K562 (cell line): ENCODE data around the gene SYT8. TPM values are rescaled to one million over a fixed set of nuclear protein-coding genes. Genes with fewer than 3 reads are reported as not detected.

ENCODE experiments used
- ATAC-seq: fragments of 200-7000 bp; cut with Tn5 transposase; 3 replicates; pipeline ENCODE4 v1.9.1; 2020; ENCODE audit warnings: moderate library complexity
- BruUV-seq: library from RNA; stranded (reverse); fragments of 400-500 nt; replicated peaks from 2 replicates; lab custom pipeline; 2021; lab: Mats Ljungman, UMichigan
- CTCF ChIA-PET: fragments of 300-600 bp; formaldehyde crosslinking; extraction: SDS; loops from one replicate; lab custom pipeline; 2021; ENCODE audit warnings: low intra/inter-chr PET ratio; lab: Yijun Ruan, JAX
- POLR2A ChIA-PET: fragments of 300-600, 350-650 bp; sonication (Branson Sonifier 250); formaldehyde crosslinking; extraction: SDS; loops from one replicate; lab custom pipeline; 2021; ENCODE audit warnings: antibody characterized with exemption, inconsistent platforms; lab: Yijun Ruan, JAX
- DNase-seq, 4 experiments: peaks; one replicate each; pipeline versions ENCODE4 v3.0.0 to v3.0.0-alpha.2; 2011 to 2018; ENCODE audit warnings: low spot score in 3 of 4, mixed read lengths in 3 of 4; ENCODE audit errors: extremely low read depth in 1 of 4
- FAIRE-seq: peaks from 2 replicates; lab custom pipeline; 2011; peaks lifted over from hg19 to GRCh38; lab: Jason Lieb, UNC
- H2AFZ ChIP-seq: 2 replicates; pipeline ENCODE4 v1.6.0; 2011; ENCODE audit warnings: low read depth, low read length, control low read depth, inconsistent platforms
- H3K27ac ChIP-seq: fragments of 200-600 bp; 3 replicates; pipeline ENCODE4 v1.8.0; 2011; ENCODE audit warnings: low read depth, mild to moderate bottlenecking, control low read depth, inconsistent platforms, low read length, moderate library complexity, mixed read lengths; ENCODE audit errors: extremely low read depth
- H3K27me3 ChIP-seq, 2 experiments: fragments of 300-600 bp in 1 of 2; 2 replicates in 1 of 2; 3 replicates in 1 of 2; pipeline versions ENCODE4 v1.6.0 to v1.8.0; 2011; ENCODE audit warnings: inconsistent platforms in 2 of 2, low read length in 2 of 2, mild to moderate bottlenecking in 1 of 2, mixed read lengths in 1 of 2, moderate library complexity in 1 of 2; ENCODE audit not compliant: control insufficient read depth in 2 of 2, insufficient read depth in 2 of 2
- H3K36me3 ChIP-seq: fragments of 300-600 bp; 3 replicates; pipeline ENCODE4 v1.8.0; 2011; ENCODE audit warnings: mild to moderate bottlenecking, low read length, inconsistent platforms; ENCODE audit not compliant: control insufficient read depth, insufficient read depth
- H3K4me1 ChIP-seq, 2 experiments: fragments of 200-600 bp in 1 of 2; replicated peaks in 1 of 2; 2 replicates in 1 of 2; 3 replicates in 1 of 2; pipeline versions ENCODE4 v1.5.1 to v1.8.0; 2011; ENCODE audit warnings: inconsistent platforms in 2 of 2, low read length in 2 of 2, mild to moderate bottlenecking in 1 of 2, mixed read lengths in 1 of 2, moderate library complexity in 1 of 2; ENCODE audit not compliant: control insufficient read depth in 2 of 2, insufficient read depth in 2 of 2
- H3K4me2 ChIP-seq: 2 replicates; pipeline ENCODE4 v1.6.1; 2011; ENCODE audit warnings: low read length, control low read depth, inconsistent platforms, mixed read lengths; ENCODE audit not compliant: insufficient read depth
- H3K4me3 ChIP-seq: fragments of 200-600 bp; sonication (generic), shearing (Covaris generic); 2 replicates; pipeline ENCODE4 v1.5.1; 2016; ENCODE audit warnings: control low read depth, inconsistent platforms
- H3K79me2 ChIP-seq: fragments of 200-600 bp; 3 replicates; pipeline ENCODE4 v1.8.0; 2011; ENCODE audit warnings: low read length, inconsistent platforms; ENCODE audit not compliant: control insufficient read depth, insufficient read depth
- H3K9ac ChIP-seq, 2 experiments: 2 replicates each; pipeline versions ENCODE4 v1.6.0 to v1.6.1; 2011; ENCODE audit warnings: low read depth in 2 of 2, low read length in 2 of 2, control low read depth in 1 of 2, inconsistent platforms in 1 of 2, mild to moderate bottlenecking in 1 of 2, mixed read lengths in 1 of 2; ENCODE audit not compliant: insufficient read depth in 1 of 2
- H3K9me1 ChIP-seq: one replicate; pipeline ENCODE4 v1.6.0; 2011; ENCODE audit warnings: inconsistent platforms, mild to moderate bottlenecking, low read length, moderate library complexity; ENCODE audit not compliant: control insufficient read depth, insufficient read depth
- H3K9me3 ChIP-seq: replicated peaks from 2 replicates; pipeline ENCODE4 v1.5.1; 2011; ENCODE audit warnings: low read depth, low read length, inconsistent platforms; ENCODE audit not compliant: control insufficient read depth, insufficient read depth
- H4K20me1 ChIP-seq: replicated peaks from 2 replicates; pipeline ENCODE4 v1.6.1; 2011; ENCODE audit warnings: low read length, inconsistent platforms, mixed read lengths; ENCODE audit not compliant: control insufficient read depth, insufficient read depth
- CXXC5 ChIP-seq: fragments of 250-450 bp; sonication (Bioruptor Pico); IDR thresholded peaks from 2 replicates; pipeline ENCODE4 v1.8.0; 2022; ENCODE audit warnings: inconsistent platforms, mild to moderate bottlenecking, moderate library complexity
- HMGN3 ChIP-seq: IDR thresholded peaks from 2 replicates; pipeline ENCODE4 v1.6.1; 2011; ENCODE audit warnings: borderline replicate concordance, low read depth, mild to moderate bottlenecking, mixed read lengths, low read length; ENCODE audit not compliant: insufficient read length; ENCODE audit errors: extremely low read depth
- NCOA2 ChIP-seq, 2 experiments: fragments of 450-650 bp; IDR thresholded peaks; 2 replicates each; pipeline ENCODE4 v1.6.1; 2018; ENCODE audit warnings: mild to moderate bottlenecking in 2 of 2, moderate library complexity in 1 of 2; ENCODE audit not compliant: partially characterized antibody in 2 of 2
- PCBP1 ChIP-seq: fragments of 200-400 bp; formaldehyde crosslinking; IDR thresholded peaks from 2 replicates; pipeline ENCODE4 v1.6.1; 2018; ENCODE audit warnings: mild to moderate bottlenecking, low read depth, low read length; ENCODE audit not compliant: poor library complexity, severe bottlenecking
- RBM25 ChIP-seq: fragments of 200-400 bp; formaldehyde crosslinking; IDR thresholded peaks from 2 replicates; pipeline ENCODE4 v1.6.1; 2018; ENCODE audit warnings: low read length, low read depth, moderate library complexity; ENCODE audit not compliant: severe bottlenecking
- ZZZ3 ChIP-seq: fragments of 450-650 bp; IDR thresholded peaks from 2 replicates; pipeline ENCODE4 v1.6.1; 2016; ENCODE audit warnings: antibody characterized with exemption, mild to moderate bottlenecking, moderate library complexity
- WGBS: fragments of 100-300 bp; shearing (Covaris generic); methylation state at CpG from one replicate; pipeline ENCODE4 v1.1.6; 2016; ENCODE audit warnings: low coverage, mixed read lengths; ENCODE audit not compliant: insufficient coverage; ENCODE audit errors: missing lambda C conversion rate; 5-methylcytosine and 5-hydroxymethylcytosine counted together
- in situ Hi-C: fragments of 300-500 bp; cut with MboI; formaldehyde crosslinking; loops from 4 replicates; pipeline ENCODE4 v1.15.0; 2018; ENCODE audit warnings: inconsistent platforms, mixed read lengths
- intact Hi-C: fragments of 100-400 bp; cut with micrococcal nuclease; formaldehyde crosslinking; loops from 2 replicates; pipeline ENCODE4 v1.14.2; 2022
- polyA plus RNA-seq, 8 experiments: library from polyadenylated mRNA; depleted of rRNA in 4 of 8; stranded (reverse) in 5 of 8; unstranded in 3 of 8; fragments of >200 nt; fragmentation: Nextera tagmentation in 2 of 8; fragmentation: Illumina TruSeq in 1 of 8; extraction: Ambion mirVana in 2 of 8; extraction: Trizol in 1 of 8; gene quantifications; 2 replicates each; pipeline versions ENCODE4 v1.2.1 to v1.2.3, GENCODE V29; 2011 to 2014; ENCODE audit warnings: inconsistent platforms in 1 of 8, missing spikeins in 1 of 8
- total RNA-seq, 7 experiments: library from RNA; depleted of rRNA in 6 of 7; stranded (reverse); fragments of >200 nt in 6 of 7; fragmentation: Illumina TruSeq in 2 of 7; extraction: Trizol in 2 of 7; gene quantifications; 2 replicates each; pipeline versions ENCODE4 v1.2.1 to v1.2.3, GENCODE V29; 2011 to 2021; ENCODE audit warnings: low replicate concordance in 1 of 7
- TF ChIP-seq, protein P1 (sequence below): fragments of 150-350 bp; conservative IDR thresholded peaks from 2 replicates; pipeline ENCODE4 v1.6.1; 2014; ENCODE audit warnings: low read length
- TF ChIP-seq, protein P2 (sequence below), 2 experiments: fragments of 450-650 bp; formaldehyde crosslinking in 1 of 2; IDR thresholded peaks; 2 replicates each; pipeline versions ENCODE4 v1.4.0 to v1.6.1; 2014 to 2020; ENCODE audit warnings: mild to moderate bottlenecking in 2 of 2, borderline replicate concordance in 1 of 2, low read depth in 1 of 2
- TF ChIP-seq, protein P3 (sequence below), 3 experiments: fragments of 200-800 bp in 1 of 3; sonication (Bioruptor generic) in 1 of 3; sonication (generic) in 1 of 3; formaldehyde crosslinking in 1 of 3; IDR thresholded peaks; 2 replicates each; pipeline versions ENCODE4 v1.6.1 to v1.8.0; 2016 to 2022; ENCODE audit warnings: mild to moderate bottlenecking in 2 of 3, missing compliant biosample characterization in 2 of 3, missing genetic modification characterization in 2 of 3, missing genetic modification reagents in 1 of 3

Gene SYT8
- total and polyA plus RNA-seq, 9 of the 15 experiments (the other 6 are each of a cell fraction or from before 2014, with no cell fraction given), result not detected

- POLR2A ChIA-PET, result no interaction called here
- TF ChIP-seq, protein P1, sequence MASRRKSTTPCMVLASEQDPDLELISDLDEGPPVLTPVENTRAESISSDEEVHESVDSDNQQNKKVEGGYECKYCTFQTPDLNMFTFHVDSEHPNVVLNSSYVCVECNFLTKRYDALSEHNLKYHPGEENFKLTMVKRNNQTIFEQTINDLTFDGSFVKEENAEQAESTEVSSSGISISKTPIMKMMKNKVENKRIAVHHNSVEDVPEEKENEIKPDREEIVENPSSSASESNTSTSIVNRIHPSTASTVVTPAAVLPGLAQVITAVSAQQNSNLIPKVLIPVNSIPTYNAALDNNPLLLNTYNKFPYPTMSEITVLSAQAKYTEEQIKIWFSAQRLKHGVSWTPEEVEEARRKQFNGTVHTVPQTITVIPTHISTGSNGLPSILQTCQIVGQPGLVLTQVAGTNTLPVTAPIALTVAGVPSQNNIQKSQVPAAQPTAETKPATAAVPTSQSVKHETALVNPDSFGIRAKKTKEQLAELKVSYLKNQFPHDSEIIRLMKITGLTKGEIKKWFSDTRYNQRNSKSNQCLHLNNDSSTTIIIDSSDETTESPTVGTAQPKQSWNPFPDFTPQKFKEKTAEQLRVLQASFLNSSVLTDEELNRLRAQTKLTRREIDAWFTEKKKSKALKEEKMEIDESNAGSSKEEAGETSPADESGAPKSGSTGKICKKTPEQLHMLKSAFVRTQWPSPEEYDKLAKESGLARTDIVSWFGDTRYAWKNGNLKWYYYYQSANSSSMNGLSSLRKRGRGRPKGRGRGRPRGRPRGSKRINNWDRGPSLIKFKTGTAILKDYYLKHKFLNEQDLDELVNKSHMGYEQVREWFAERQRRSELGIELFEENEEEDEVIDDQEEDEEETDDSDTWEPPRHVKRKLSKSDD, result no peak
- no peak for TF ChIP-seq RBM25
- no peak for TF ChIP-seq PCBP1
- no peak for TF ChIP-seq NCOA2 (IDR thresholded peaks at IDR 0.05; ENCODE audit: partially characterized antibody in 2 of 2)
- TF ChIP-seq ZZZ3, result no peak
- TF ChIP-seq, protein P2, sequence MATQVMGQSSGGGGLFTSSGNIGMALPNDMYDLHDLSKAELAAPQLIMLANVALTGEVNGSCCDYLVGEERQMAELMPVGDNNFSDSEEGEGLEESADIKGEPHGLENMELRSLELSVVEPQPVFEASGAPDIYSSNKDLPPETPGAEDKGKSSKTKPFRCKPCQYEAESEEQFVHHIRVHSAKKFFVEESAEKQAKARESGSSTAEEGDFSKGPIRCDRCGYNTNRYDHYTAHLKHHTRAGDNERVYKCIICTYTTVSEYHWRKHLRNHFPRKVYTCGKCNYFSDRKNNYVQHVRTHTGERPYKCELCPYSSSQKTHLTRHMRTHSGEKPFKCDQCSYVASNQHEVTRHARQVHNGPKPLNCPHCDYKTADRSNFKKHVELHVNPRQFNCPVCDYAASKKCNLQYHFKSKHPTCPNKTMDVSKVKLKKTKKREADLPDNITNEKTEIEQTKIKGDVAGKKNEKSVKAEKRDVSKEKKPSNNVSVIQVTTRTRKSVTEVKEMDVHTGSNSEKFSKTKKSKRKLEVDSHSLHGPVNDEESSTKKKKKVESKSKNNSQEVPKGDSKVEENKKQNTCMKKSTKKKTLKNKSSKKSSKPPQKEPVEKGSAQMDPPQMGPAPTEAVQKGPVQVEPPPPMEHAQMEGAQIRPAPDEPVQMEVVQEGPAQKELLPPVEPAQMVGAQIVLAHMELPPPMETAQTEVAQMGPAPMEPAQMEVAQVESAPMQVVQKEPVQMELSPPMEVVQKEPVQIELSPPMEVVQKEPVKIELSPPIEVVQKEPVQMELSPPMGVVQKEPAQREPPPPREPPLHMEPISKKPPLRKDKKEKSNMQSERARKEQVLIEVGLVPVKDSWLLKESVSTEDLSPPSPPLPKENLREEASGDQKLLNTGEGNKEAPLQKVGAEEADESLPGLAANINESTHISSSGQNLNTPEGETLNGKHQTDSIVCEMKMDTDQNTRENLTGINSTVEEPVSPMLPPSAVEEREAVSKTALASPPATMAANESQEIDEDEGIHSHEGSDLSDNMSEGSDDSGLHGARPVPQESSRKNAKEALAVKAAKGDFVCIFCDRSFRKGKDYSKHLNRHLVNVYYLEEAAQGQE (IDR thresholded peaks at IDR 0.05; ENCODE audit: borderline replicate concordance), result no peak
- TF ChIP-seq, protein P2 (CRISPR knock-in tag; IDR thresholded peaks at IDR 0.05; ENCODE audit: low read depth), result no peak
- no peak for TF ChIP-seq CXXC5 (CRISPR knock-in tag)
- no peak for TF ChIP-seq HMGN3
- TF ChIP-seq, protein P3, sequence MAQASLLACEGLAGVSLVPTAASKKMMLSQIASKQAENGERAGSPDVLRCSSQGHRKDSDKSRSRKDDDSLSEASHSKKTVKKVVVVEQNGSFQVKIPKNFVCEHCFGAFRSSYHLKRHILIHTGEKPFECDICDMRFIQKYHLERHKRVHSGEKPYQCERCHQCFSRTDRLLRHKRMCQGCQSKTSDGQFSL (CRISPR knock-in tag; IDR thresholded peaks at IDR 0.05), result no peak
- TF ChIP-seq, protein P3 (tag; IDR thresholded peaks at IDR 0.05), result no peak
These were observed 22.0 kb upstream of the SYT8 start for GRCh38 chr11:1812801-1813200.

More at GRCh38 chr11:1812801-1813200, 22.0 kb upstream of the SYT8 start:
- no peaks in the 10 kb centered on the region for H3K36me3 ChIP-seq
- no peak overlapping the region for H3K9ac ChIP-seq
- FAIRE-seq (no peak), ATAC-seq (no peak), DNase-seq (no peak)
- no peak overlapping the region for H3K4me3 ChIP-seq
- no peaks in the 10 kb centered on the region for H3K9me1 ChIP-seq
- no peaks in the 10 kb centered on the region; the same call in 1 of the 2 replicates for H3K9me3 ChIP-seq
- no TSS peak for BruUV-seq
- in situ Hi-C loops, result no loop called here
- CTCF ChIA-PET, result no interaction called here
- no peak overlapping the region for H2AFZ ChIP-seq
- 22% methylated on average over 15 of the region's 15 CpGs for WGBS
- no peaks in the 10 kb centered on the region for H4K20me1 ChIP-seq
- H3K4me2 ChIP-seq, result no peak overlapping the region
- no peaks in the 10 kb centered on the region for H3K79me2 ChIP-seq
- H3K4me1 ChIP-seq, result no peaks in the 10 kb centered on the region
- H3K27ac ChIP-seq, result no peak overlapping the region
- H3K27me3 ChIP-seq, result peaks cover 28 to 48% of the 10 kb centered on the region in 2 experiments
- intact Hi-C loops, result no loop called here
